Stimulated activated CD8-positive, alpha-beta memory T cell treated with anti-CD3 and anti-CD28 coated beads, Interleukin-4, amount 100 ng/mL, for 1 hour (primary cell): ENCODE data around the gene MBNL1.
"Not testable (repeated sequence)": the region's sequence is repeated elsewhere in the genome, so short reads cannot be mapped to it uniquely, and the experiment has no call there.

Source experiments
- DNase-seq, 2 donors: peaks; one replicate each; pipeline ENCODE4 v3.0.0-alpha.2; 2020; ENCODE audit warnings: low read depth in 2 of 2, low spot score in 1 of 2

MBNL1 gene

GRCh38 chr3:152396867-152397266, 128.1 kb downstream of the MBNL1 start:
- DNase-seq, result no peak

- not testable (repeated sequence) for DNase-seq
Measured at GRCh38 chr3:152397348-152397747, 128.6 kb downstream of the MBNL1 start.

GRCh38 chr3:152398495-152398894, 129.8 kb downstream of the MBNL1 start:
- DNase-seq, result no peak

GRCh38 chr3:152399374-152399773, 130.6 kb downstream of the MBNL1 start:
- no peak for DNase-seq

- no peak for DNase-seq
Measured at GRCh38 chr3:152400887-152401286, 132.2 kb downstream of the MBNL1 start.

- no peak for DNase-seq
Measured at GRCh38 chr3:152402695-152403451, 134.1 kb downstream of the MBNL1 start.

- DNase-seq, result no peak
Measured at GRCh38 chr3:152403632-152404066, 134.9 kb downstream of the MBNL1 start.

- DNase-seq, result no peak
Measured at GRCh38 chr3:152404976-152405375, 136.2 kb downstream of the MBNL1 start.

GRCh38 chr3:152405915-152406802, 137.4 kb downstream of the MBNL1 start:
- no peak for DNase-seq

GRCh38 chr3:152413240-152413639, 144.5 kb downstream of the MBNL1 start:
- no peak for DNase-seq

GRCh38 chr3:152416808-152417580, 148.3 kb downstream of the MBNL1 start:
- DNase-seq, result no peak

GRCh38 chr3:152419748-152420147, 151.0 kb downstream of the MBNL1 start:
- no peak for DNase-seq

GRCh38 chr3:152421162-152421561, 152.4 kb downstream of the MBNL1 start:
- DNase-seq, result no peak

GRCh38 chr3:152426393-152426792, 157.7 kb downstream of the MBNL1 start:
- DNase-seq, result no peak

GRCh38 chr3:152428577-152428976, 159.8 kb downstream of the MBNL1 start:
- no peak for DNase-seq

- DNase-seq, result no peak
Measured at GRCh38 chr3:152430223-152431002, 161.7 kb downstream of the MBNL1 start.

GRCh38 chr3:152434142-152434541, 165.4 kb downstream of the MBNL1 start:
- DNase-seq, result no peak

GRCh38 chr3:152435210-152435609, 166.5 kb downstream of the MBNL1 start:
- not testable (repeated sequence) for DNase-seq

GRCh38 chr3:152436707-152437590, 168.2 kb downstream of the MBNL1 start:
- no peak for DNase-seq

GRCh38 chr3:152438181-152438580, 169.5 kb downstream of the MBNL1 start:
- no peak for DNase-seq
